Stimulated activated CD8-positive, alpha-beta memory T cell treated with anti-CD3 and anti-CD28 coated beads, Interleukin-7, amount 100 ng/mL, for 24 hours (primary cell): Measurements from ENCODE around the gene C8G.

Experiments used
- DNase-seq: peaks from one replicate; pipeline ENCODE4 v3.0.0-alpha.2; 2020; ENCODE audit warnings: low read depth

C8G gene

DNA sequence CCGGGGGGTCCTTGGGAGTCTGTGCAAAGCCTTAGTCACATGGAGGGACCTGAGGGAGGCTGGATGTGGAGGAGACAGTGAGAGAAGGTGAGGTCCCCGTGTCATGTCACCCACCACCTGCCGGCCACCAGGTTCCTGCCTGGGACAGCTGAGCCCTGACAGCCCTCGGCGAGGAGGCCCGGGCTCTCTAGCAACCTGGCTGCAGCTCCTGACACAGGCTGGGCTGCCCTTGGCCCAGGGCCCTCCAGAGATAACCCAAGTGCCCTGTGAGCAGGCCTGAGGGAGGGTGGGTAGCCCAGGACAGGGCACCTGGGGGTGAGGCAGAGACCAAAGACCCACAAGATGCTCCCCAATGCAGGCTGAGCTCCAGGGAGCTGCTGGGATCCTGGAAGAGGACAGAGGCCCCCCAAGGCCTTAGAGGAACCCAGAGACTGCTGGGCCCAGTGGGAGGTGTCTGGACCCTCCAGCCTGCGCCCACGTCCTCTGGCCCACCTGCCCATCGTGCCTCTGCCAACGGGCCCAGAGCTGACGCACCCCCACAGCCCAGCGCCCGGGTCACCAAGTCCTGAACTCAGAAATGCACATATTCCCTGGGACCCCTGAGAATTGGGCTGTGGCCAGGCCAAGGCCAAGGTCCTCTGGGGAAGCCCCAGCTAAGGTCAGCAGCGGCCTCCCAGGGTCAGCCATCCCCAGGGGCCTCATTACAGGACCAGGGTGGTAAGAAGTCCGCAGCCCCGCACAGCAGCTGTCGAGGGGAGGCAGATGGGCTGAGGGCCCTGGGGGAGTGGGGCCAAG is 23.5 kb downstream of the C8G start:
- no peak for DNase-seq

DNA sequence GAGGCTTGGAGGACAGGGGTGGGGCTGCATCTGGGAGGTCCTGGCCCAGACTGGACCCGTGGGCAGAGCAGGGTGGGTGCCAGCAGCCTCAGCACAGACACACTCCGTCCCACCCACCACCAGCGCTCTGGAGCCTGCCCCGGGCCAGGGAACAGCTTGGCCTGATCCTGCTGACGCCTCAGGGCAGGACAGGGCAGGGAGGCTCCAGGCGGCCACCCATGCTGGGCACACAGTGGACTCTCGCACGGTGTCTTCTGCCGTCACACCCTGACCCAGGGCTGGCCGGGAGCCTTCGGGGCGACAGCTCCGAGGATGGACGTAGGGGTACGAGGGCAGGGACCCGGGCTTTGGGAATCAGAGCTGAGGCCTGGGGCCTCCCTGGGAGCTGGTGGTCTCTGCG is 24.1 kb downstream of the C8G start:
- DNase-seq = no peak

- DNase-seq = no peak
Observed at GRCh38 chr9:136969774-136970173, 24.7 kb downstream of the C8G start.

DNA sequence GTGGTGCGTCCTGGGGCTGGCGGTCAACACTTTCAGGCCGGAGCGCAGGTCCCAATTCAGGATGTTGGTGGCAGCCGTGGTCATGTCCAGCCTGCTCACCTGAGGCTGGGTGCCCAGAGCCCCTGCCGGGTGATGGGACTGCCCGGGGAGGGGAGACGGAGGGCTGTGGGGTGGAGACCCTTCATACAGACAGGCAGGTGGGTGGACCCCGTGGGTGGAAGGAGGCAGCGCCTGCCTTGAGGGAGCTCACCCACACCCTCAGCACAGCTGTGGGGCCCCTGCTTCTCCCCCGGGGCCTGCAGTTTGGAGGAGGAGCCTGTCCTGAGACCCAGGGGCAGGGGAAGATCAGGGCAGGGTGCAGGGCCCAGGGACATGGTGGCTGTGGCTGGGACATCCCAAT is 25.3 kb downstream of the C8G start:
- no peak for DNase-seq

DNA sequence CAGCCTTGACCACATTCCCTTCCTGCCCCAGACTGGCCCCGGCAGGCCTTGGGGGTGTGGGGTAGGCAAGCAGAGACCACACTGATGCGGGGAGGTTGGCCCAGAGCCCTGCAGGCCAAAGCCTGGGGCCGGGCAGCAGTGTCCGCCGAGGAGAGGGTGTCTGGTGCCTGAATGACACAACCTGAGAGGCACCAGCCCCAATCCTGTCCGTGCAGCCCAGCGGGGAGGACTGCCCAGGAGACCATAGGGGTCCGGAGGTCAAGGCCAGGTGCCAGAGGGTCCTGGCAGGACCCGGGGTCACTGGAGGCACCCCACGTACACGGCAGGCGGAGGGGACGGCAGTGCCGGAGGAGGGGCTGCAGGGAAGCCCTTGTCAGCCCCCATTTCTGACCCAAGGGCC is 26.7 kb downstream of the C8G start:
- DNase-seq = no peak

DNA sequence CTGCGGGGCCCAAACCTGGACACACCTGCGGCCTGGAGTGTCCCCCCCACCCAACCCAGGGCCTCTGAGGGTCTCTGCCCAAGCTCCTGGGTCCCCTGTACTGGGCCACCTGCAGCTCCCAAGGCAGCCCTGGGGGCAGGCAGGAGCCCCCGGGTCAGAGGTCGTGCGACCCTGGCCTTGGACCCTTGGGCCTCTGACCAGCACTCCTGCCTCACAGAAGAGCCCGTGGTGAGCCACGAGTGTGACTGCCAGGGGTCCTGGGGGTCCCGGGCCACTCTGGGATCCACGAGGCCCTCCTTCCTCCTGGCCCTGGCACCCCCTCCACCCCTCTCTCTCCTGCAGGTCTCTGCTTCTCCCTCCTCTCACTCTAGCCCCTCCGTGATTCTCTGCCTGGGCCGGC is 27.3 kb downstream of the C8G start:
- DNase-seq = no peak

- DNase-seq = no peak
Observed at GRCh38 chr9:136972743-136973142, 27.7 kb downstream of the C8G start.

DNA sequence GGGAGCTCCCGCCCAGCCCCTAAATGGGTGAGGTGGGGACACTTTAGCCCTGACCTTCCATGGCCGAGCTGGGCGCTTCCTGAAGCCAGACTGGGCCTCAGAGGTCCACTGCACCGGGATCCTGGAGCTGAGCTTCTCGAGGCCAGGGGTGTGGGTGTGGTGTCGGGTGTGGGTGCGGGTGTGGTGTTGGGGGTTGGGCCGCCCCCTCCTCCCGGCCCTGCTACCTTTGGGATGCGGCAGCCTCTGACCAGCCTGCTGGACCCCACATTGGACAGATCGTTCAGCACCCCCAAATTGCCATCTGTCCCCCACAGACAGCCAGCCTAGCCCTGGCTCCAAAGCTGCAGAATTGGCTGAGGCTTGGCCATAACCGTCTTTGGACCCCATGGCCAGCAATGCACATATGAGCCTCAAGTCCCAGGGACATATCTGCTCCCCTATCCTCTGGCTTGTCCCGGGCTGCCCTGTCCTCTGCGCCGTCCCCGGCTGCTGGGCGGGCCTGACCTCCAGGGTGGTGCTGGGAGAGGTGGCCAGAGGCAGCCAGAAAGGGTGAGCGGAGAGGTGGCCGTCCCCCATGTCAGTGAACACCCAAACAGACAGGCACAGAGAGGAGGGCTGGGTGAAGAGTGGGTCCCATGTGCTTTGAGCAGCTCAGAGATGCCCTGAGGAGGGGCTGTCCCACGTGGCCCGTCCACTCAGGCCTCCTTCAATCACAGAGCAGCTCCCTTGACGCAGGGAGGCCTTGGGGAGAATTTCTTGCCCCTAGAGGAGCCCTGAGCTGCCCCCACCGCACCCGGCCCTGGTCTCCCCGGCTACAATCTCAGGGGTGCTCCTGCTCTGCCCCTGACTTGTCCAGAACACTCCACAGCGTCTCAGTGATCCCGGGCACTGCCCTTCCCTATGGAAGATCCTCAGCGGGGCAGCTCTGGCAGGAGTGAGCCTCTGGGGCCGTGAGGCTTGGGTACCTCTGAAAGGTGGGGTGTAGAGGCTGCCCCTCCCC is 28.9 kb downstream of the C8G start:
- no peak for DNase-seq

- no peak for DNase-seq
Observed at GRCh38 chr9:136974817-136975535, 29.9 kb downstream of the C8G start.

DNA sequence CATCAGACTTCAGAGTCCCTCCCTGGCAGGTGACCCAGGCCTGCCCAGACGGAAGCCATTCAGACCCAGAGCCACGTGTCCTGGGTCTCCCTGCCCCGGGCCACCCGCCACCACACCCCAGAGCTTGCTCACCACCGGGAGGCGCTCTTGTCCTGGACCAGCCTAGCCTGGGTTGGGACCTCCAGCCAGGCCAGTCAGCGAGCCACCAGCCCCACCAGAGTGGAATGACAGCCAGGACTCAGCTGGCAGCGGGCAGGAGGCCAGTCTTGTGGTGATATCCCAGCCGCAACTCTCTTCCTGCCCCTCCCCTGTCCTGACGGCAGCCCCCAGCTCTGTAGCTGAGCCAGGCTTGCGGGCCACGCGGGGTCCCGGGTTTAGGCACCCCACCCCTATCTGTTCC is 30.6 kb downstream of the C8G start:
- DNase-seq = no peak

DNA sequence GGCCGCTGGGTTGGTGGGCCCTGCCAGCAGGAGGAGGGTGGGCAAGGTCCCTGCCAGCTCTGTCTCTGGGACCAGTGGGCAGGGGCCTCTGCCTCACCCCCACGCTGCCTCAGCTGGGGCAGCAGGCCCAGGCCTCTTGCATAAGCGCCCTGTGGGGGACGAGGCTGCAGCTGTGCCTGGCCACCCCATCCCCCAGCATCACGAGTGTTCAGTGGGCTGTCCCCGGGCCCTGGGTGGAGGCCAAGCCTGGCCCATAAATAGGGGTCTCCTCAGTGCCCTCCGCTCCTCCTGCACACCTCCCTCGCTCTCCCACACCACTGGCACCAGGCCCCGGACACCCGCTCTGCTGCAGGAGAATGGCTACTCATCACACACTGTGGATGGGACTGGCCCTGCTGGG is 32.2 kb downstream of the C8G start, which contains the start of gene PTGDS:
TSS of gene PTGDS (plus strand) at position 282 of the 400 bp plus-strand sequence. CDS start at position 357, 75 bp downstream.
- no peak for DNase-seq

DNA sequence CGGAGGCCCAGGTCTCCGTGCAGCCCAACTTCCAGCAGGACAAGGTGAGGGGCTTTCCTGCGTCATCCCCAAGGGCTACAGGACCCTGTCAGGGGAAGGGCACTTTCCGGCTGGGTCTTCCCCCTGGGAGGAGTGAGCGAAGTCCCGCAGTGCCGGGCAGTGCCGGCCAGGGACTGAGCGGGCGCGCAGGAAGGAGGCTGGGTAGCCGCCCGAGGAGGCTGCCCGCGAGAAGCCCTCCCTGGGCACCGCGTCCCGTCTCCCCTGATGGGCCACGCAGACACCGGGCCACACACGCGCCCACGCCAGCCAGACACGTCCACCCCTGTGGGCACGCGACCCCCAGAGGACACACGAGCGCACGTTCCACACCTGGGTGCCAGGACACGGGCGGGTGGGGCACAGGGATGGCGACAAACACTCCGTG is 32.6 kb downstream of the C8G start:
- DNase-seq = no peak

DNA sequence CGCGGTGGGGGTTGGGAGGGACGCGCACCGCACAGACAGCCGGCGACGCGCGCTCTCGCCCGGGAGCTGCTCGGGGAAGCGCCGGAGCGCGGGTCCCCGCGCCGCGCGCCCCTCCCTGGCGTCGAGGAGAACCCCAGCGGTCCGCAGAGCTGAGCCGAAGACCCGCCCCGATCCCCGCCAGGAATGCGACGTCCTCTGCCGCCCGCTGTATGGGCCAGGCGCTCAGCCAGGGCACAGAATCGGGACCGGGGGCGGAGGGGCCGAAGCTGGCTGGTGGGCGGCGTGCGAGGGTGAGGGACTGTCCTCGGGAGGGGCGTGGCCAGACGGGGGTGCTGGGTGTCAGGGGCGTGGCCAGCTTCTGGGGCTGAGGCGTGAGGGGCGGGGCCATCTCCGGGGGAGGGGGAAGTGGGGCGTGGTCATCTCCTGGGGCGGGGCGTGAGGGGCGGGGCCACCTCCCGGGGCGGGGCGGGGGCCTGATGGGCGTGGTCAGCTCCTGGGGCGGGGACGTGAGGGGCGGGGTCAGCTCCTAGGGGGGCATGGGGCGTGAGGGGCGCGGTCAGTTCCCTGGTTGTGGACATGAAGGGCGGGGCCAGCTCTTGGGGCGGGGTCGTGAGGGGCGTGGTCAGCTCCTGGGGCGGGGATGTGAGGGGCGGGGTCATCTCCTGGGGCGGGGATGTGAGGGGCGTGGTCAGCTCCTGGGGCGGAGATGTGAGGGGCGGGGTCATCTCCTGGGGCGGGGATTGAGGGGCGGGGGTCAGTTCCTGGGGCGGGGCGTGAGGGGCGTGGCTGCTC is 33.2 kb downstream of the C8G start:
- peak; percentile 53 for DNase-seq

DNA sequence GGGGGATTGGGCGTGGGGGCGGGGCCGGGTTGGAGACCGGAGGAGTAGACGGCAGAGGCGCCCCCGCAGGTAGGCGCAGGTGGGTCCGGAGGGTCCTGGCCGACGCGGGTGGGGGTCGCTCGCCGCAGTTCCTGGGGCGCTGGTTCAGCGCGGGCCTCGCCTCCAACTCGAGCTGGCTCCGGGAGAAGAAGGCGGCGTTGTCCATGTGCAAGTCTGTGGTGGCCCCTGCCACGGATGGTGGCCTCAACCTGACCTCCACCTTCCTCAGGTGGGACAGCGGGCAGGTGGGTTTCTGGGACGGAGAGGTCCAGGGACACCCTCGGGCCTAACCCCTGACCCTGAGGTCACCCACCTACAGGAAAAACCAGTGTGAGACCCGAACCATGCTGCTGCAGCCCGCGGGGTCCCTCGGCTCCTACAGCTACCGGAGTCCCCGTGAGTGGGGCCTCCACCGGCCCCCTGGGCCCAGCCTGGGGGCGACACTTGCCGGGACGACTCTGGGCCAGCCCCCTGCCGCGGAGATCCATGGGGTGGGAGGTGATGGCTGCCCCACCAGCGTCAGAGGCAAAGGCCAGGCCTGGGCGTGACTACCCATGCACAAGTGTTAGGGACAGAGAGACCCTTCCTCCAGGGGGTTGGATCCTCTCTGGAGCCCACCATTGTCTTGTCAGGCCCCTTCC is 34.0 kb downstream of the C8G start:
- DNase-seq = no peak

DNA sequence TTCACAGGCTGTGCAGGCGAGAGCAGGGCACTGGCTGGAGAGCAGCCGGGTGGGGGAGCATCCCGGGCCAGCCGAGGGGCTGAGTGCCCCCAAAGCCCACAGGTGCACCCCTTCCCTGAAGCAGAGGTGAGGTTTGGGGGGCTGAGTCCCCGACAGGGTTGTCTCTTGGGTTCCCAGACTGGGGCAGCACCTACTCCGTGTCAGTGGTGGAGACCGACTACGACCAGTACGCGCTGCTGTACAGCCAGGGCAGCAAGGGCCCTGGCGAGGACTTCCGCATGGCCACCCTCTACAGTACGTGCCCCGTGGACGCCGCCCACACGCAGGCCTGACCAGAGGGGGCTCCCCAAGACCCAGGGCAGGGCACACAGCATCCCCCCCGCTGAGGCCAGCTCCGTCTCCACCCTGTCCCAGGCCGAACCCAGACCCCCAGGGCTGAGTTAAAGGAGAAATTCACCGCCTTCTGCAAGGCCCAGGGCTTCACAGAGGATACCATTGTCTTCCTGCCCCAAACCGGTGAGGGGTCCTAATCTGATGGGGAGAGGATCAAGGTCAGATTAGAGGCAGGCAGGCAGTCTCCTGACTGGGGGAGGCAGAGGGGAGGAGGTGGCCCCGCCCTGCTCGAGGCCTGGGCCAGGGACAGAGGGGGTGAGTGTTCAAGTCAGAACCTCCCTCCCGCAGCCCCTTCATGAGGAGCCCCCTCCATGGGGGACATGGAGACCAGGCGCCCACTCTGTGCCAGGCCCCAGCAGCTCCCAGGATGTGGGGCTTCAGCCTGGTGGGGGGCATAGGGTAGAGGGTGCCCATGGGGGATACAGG is 34.9 kb downstream of the C8G start:
- no peak for DNase-seq

DNA sequence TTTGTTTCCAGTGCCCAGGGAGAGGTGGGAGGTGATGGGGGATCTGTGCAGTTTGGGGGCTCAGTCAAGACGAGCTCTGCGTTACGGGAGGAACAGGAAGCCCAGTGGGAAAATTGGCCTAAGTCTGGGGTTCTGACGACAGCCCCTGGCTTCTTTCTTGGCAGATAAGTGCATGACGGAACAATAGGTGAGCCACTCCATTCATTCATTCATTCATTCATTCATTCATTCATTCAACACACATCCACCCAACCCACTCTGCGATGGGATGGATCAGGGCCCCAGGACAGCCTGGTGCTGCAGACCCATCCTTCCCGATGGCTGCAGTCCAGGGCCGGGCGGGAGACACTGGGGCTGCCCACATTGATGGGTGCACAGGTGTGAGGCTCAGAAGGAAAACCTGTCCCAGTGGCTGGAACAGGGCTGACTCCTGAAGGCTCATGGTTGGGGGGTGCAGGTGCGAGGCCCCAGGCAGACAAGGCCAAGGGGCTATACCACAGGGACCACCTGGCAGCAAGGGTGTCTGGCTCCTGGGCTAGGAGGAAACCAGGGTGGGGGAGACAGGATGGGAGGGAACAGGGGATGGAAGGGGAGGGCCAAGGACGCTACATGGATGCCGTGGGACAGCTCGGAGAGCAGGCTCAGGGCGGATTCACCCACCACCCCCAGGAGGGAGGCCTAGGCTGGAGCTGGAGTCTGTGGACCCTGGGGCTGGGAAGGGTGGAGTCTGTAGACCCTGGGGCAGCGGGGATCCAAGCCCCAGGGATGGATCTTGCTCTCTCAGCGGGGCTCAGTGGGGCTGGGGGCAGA is 35.8 kb downstream of the C8G start:
- DNase-seq = no peak

- no peak for DNase-seq
Observed at GRCh38 chr9:136981588-136982231, 36.7 kb downstream of the C8G start.

- DNase-seq = no peak
Observed at GRCh38 chr9:136982232-136983051, 37.4 kb downstream of the C8G start, which contains the start of gene LCNL1. TSS of gene LCNL1 (plus strand) at chr9:136982993. CDS start at chr9:136983587, 594 bp downstream.
